HepG2 (cell line): Measurements from ENCODE around the gene DELE1. TPM values are rescaled to one million over a fixed set of nuclear protein-coding genes. Genes with fewer than 3 reads are reported as not detected.

Experiments used
- ATF7-NPFF ChIP-seq: sonication (generic); formaldehyde crosslinking; IDR thresholded peaks from 2 replicates; pipeline ENCODE4 v1.8.1; 2023; ENCODE audit warnings: mild to moderate bottlenecking, low read depth, missing genetic modification reagents, moderate library complexity
- CBX2 ChIP-seq, 2 experiments: fragments of 200-600 bp in 1 of 2; sonication (generic); formaldehyde crosslinking in 1 of 2; IDR thresholded peaks; 2 replicates each; pipeline versions ENCODE4 v1.7.0 to v1.8.1; 2018 to 2022; ENCODE audit warnings: low read depth in 2 of 2, low read length in 1 of 2, mild to moderate bottlenecking in 1 of 2, missing genetic modification reagents in 1 of 2
- ELF3 ChIP-seq: IDR thresholded peaks from 2 replicates; pipeline ENCODE4 v1.6.1; 2016; ENCODE audit warnings: missing genetic modification reagents, missing compliant biosample characterization
- HNRNPUL1 ChIP-seq: fragments of 200-400 bp; formaldehyde crosslinking; IDR thresholded peaks from 2 replicates; pipeline ENCODE4 v1.6.1; 2017; ENCODE audit warnings: low read depth, mild to moderate bottlenecking, low read length, moderate library complexity
- ISX ChIP-seq: sonication (generic); formaldehyde crosslinking; conservative IDR thresholded peaks from 2 replicates; pipeline ENCODE4 v1.5.0; 2020; ENCODE audit warnings: missing genetic modification reagents
- KLF16 ChIP-seq, 2 experiments: sonication (generic) in 1 of 2; formaldehyde crosslinking in 1 of 2; IDR thresholded peaks; 2 replicates each; pipeline versions ENCODE4 v1.6.1 to v1.8.0; 2016 to 2023; ENCODE audit warnings: missing genetic modification reagents in 2 of 2, missing compliant biosample characterization in 1 of 2
- LCORL ChIP-seq, 2 experiments: fragments of 450-650 bp in 1 of 2; sonication (generic) in 1 of 2; formaldehyde crosslinking in 1 of 2; IDR thresholded peaks; 2 replicates each; pipeline versions ENCODE4 v1.5.0 to v1.6.1; 2017 to 2020; ENCODE audit warnings: antibody characterized with exemption in 1 of 2, missing genetic modification reagents in 1 of 2
- MBNL3 ChIP-seq: fragments of 250-450 bp; sonication (Bioruptor Pico); conservative IDR thresholded peaks from 2 replicates; pipeline ENCODE4 v1.8.0; 2022; ENCODE audit warnings: mild to moderate bottlenecking, inconsistent platforms
- MIER3 ChIP-seq: IDR thresholded peaks from 2 replicates; pipeline ENCODE4 v1.6.1; 2016; ENCODE audit warnings: missing compliant biosample characterization, borderline replicate concordance
- NFIC ChIP-seq: IDR thresholded peaks from 2 replicates; pipeline ENCODE4 v1.6.1; 2012; ENCODE audit warnings: mild to moderate bottlenecking, low read length, inconsistent platforms
- NFRKB ChIP-seq: fragments of 450-650 bp; IDR thresholded peaks from 2 replicates; pipeline ENCODE4 v1.6.1; 2017
- ONECUT2 ChIP-seq: sonication (generic); formaldehyde crosslinking; IDR thresholded peaks from 2 replicates; pipeline ENCODE4 v1.4.0; 2020; ENCODE audit warnings: missing genetic modification reagents
- POLR2AphosphoS2 ChIP-seq: IDR thresholded peaks from 2 replicates; pipeline ENCODE4 v1.6.1; 2011; ENCODE audit warnings: low read depth, low read length, improper control_type of control experiment
- TEAD2 ChIP-seq: sonication (generic); formaldehyde crosslinking; IDR thresholded peaks from 2 replicates; pipeline ENCODE4 v1.9.0; 2021; ENCODE audit warnings: missing genetic modification reagents
- ZFY ChIP-seq: sonication (generic); formaldehyde crosslinking; IDR thresholded peaks from 2 replicates; pipeline ENCODE4 v1.4.0; 2020; ENCODE audit warnings: missing genetic modification reagents
- ZNF20 ChIP-seq: sonication (generic); formaldehyde crosslinking; IDR thresholded peaks from 2 replicates; pipeline ENCODE4 v1.4.0; 2020; ENCODE audit warnings: mild to moderate bottlenecking, moderate library complexity, missing genetic modification reagents
- ZNF263 ChIP-seq: sonication (generic); formaldehyde crosslinking; IDR thresholded peaks from 2 replicates; pipeline ENCODE4 v1.4.0; 2020; ENCODE audit warnings: missing genetic modification reagents
- ZNF468 ChIP-seq: sonication (generic); formaldehyde crosslinking; IDR thresholded peaks from 2 replicates; pipeline ENCODE4 v1.8.0; 2022; ENCODE audit warnings: mild to moderate bottlenecking, moderate library complexity, missing genetic modification reagents
- ZNF614 ChIP-seq: IDR thresholded peaks from 2 replicates; pipeline ENCODE4 v1.6.1; 2018; ENCODE audit warnings: missing biosample characterization, missing genetic modification reagents, inconsistent platforms, borderline replicate concordance
- polyA plus RNA-seq, 8 experiments: library from polyadenylated mRNA; depleted of rRNA in 3 of 8; stranded (reverse) in 7 of 8; unstranded in 1 of 8; fragments of >200 nt; fragmentation: Illumina TruSeq in 4 of 8; extraction: Trizol in 4 of 8; gene quantifications; 2 replicates each; pipeline versions ENCODE4 v1.2.1 to v1.2.3, GENCODE V29; 2011 to 2016; ENCODE audit warnings: low read depth in 4 of 8, missing spikeins in 1 of 8, mixed read lengths in 1 of 8; ENCODE audit not compliant: insufficient read depth in 1 of 8
- total RNA-seq, 5 experiments: library from RNA; depleted of rRNA; stranded (reverse); fragments of >200 nt; fragmentation: Illumina TruSeq; extraction: Trizol; gene quantifications; 2 replicates each; pipeline ENCODE4 v1.2.3, GENCODE V29; 2016; ENCODE audit warnings: low read depth in 1 of 5
- TF ChIP-seq, protein P1 (sequence below): IDR thresholded peaks from 2 replicates; pipeline ENCODE4 v1.6.1; 2016; ENCODE audit warnings: missing compliant biosample characterization, missing genetic modification reagents, borderline replicate concordance
- TF ChIP-seq, protein P2 (sequence below): sonication (generic); formaldehyde crosslinking; IDR thresholded peaks from 2 replicates; pipeline ENCODE4 v1.4.0; 2020; ENCODE audit warnings: missing genetic modification reagents
- TF ChIP-seq, protein P3 (sequence below): sonication (generic); formaldehyde crosslinking; IDR thresholded peaks from 2 replicates; pipeline ENCODE4 v1.9.0; 2022; ENCODE audit warnings: low read depth, missing genetic modification reagents
- TF ChIP-seq, protein P4 (sequence below): sonication (generic); formaldehyde crosslinking; IDR thresholded peaks from 2 replicates; pipeline ENCODE4 v1.8.1; 2023; ENCODE audit warnings: missing genetic modification reagents, mild to moderate bottlenecking, borderline replicate concordance
- TF ChIP-seq, protein P5 (sequence below): sonication (generic); formaldehyde crosslinking; IDR thresholded peaks from 2 replicates; pipeline ENCODE4 v1.8.0; 2022; ENCODE audit warnings: low read depth, missing genetic modification reagents

Gene DELE1
- total and polyA plus RNA-seq, 2 of the 13 experiments (the other 11 are each of a cell fraction or from before 2014, with no cell fraction given), result 57.5 to 90.3 TPM

DNA sequence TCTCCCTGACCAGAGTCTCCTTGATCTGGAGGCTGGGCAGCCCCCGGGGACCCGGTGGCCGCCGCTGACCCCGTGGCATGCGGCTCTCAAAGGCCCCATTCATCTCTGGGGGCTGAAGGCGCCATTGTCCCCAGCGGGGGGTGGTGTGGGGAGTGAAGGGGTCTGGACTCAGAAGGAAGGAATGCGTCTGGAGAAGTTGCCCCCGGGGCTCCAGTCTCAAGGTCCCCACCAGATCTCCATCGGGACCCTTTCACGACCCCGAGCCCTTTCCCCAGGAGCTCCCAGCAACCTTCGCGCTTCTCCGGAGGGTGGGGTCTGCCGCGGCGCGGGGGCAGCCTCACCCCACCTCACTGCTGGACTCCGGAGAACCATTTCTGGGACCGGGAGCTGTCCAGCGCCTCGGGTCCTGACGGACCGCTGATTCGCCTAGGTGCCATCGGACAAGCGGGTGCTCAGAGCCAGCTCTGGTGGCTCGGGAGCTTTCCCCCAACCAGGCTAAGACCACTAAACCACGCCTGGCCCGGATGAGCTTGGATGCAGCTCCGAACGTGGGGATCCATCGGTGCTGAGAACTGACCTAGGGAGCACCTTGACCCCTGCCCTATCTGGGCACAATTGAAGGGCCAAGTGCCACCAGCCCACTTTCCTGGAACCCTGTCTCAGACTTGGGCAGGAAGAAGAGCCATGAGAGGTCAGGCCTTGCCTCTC is 40.3 kb upstream of the DELE1 start (continued):
- TF ChIP-seq ZNF20 (no peak), MBNL3 (CRISPR knock-in tag) (no peak), ATF7-NPFF (CRISPR knock-in tag) (no peak), CBX2 (IDR thresholded peaks at IDR 0.05; ENCODE audit: low read depth, low read length) (no peak), CBX2 (CRISPR knock-in tag; IDR thresholded peaks at IDR 0.05; ENCODE audit: low read depth) (no peak), LCORL (IDR thresholded peaks at IDR 0.05) (no peak), LCORL (CRISPR knock-in tag; IDR thresholded peaks at IDR 0.05) (no peak), ZNF468 (CRISPR knock-in tag) (no peak), NFIC (no peak), ZFY (no peak), NFRKB (no peak), ISX (CRISPR knock-in tag) (no peak; the same call in 1 of the 2 replicates), TEAD2 (CRISPR knock-in tag) (no peak), POLR2AphosphoS2 (no peak), ELF3 (CRISPR knock-in tag) (0 out of 2 replicates have a peak, but pooled peaks have one; percentile 28), MIER3 (no peak), KLF16 (CRISPR knock-in tag; IDR thresholded peaks at IDR 0.05) (no peak), ONECUT2 (CRISPR knock-in tag) (no peak), ZNF614 (no peak), HNRNPUL1 (no peak), ZNF263 (CRISPR knock-in tag) (no peak)
- TF ChIP-seq, protein P1, sequence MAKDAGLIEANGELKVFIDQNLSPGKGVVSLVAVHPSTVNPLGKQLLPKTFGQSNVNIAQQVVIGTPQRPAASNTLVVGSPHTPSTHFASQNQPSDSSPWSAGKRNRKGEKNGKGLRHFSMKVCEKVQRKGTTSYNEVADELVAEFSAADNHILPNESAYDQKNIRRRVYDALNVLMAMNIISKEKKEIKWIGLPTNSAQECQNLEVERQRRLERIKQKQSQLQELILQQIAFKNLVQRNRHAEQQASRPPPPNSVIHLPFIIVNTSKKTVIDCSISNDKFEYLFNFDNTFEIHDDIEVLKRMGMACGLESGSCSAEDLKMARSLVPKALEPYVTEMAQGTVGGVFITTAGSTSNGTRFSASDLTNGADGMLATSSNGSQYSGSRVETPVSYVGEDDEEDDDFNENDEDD (CRISPR knock-in tag), result no peak
- TF ChIP-seq, protein P2, sequence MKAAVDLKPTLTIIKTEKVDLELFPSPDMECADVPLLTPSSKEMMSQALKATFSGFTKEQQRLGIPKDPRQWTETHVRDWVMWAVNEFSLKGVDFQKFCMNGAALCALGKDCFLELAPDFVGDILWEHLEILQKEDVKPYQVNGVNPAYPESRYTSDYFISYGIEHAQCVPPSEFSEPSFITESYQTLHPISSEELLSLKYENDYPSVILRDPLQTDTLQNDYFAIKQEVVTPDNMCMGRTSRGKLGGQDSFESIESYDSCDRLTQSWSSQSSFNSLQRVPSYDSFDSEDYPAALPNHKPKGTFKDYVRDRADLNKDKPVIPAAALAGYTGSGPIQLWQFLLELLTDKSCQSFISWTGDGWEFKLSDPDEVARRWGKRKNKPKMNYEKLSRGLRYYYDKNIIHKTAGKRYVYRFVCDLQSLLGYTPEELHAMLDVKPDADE (CRISPR knock-in tag), result no peak
- TF ChIP-seq, protein P3, sequence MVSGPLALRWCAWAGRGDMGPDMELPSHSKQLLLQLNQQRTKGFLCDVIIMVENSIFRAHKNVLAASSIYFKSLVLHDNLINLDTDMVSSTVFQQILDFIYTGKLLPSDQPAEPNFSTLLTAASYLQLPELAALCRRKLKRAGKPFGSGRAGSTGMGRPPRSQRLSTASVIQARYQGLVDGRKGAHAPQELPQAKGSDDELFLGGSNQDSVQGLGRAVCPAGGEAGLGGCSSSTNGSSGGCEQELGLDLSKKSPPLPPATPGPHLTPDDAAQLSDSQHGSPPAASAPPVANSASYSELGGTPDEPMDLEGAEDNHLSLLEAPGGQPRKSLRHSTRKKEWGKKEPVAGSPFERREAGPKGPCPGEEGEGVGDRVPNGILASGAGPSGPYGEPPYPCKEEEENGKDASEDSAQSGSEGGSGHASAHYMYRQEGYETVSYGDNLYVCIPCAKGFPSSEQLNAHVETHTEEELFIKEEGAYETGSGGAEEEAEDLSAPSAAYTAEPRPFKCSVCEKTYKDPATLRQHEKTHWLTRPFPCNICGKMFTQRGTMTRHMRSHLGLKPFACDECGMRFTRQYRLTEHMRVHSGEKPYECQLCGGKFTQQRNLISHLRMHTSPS (CRISPR knock-in tag), result no peak
- TF ChIP-seq, protein P4, sequence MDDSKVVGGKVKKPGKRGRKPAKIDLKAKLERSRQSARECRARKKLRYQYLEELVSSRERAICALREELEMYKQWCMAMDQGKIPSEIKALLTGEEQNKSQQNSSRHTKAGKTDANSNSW (CRISPR knock-in tag), result no peak
- TF ChIP-seq, protein P5, sequence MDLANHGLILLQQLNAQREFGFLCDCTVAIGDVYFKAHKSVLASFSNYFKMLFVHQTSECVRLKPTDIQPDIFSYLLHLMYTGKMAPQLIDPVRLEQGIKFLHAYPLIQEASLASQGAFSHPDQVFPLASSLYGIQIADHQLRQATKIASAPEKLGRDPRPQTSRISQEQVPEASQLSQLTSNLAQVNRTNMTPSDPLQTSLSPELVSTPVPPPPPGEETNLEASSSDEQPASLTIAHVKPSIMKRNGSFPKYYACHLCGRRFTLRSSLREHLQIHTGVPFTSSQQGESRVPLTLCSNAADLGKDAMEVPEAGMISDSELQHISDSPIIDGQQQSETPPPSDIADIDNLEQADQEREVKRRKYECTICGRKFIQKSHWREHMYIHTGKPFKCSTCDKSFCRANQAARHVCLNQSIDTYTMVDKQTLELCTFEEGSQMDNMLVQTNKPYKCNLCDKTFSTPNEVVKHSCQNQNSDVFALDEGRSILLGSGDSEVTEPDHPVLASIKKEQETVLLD, result no peak
